GM04504 (cell line): ENCODE results near the gene DTL.

Experiments used
- DNase-seq: peaks from one replicate; pipeline ENCODE4 v3.0.0-alpha.2; 2012; ENCODE audit warnings: low read depth

The DTL gene

DNA sequence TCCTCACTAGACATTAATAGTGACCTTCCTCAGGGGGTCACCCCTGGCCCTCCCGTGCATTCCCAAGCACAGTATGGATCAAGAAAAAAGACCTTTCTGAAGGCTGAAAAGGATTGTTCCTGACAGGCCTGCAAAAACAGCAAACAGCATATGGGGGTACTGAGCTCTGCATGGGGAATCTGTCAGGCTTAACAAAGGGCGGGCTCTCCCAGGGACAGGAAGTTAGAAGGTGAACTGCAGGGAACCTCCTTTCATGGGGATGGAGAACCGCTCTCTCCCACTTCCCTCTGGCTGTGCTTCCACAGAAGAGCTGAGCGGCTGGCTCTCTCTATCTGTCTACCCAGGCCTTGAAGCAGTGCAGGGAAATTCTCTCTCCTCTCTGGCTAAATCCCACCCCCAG lies 91.7 kb downstream of the DTL start:
- DNase-seq = no peak

DNA sequence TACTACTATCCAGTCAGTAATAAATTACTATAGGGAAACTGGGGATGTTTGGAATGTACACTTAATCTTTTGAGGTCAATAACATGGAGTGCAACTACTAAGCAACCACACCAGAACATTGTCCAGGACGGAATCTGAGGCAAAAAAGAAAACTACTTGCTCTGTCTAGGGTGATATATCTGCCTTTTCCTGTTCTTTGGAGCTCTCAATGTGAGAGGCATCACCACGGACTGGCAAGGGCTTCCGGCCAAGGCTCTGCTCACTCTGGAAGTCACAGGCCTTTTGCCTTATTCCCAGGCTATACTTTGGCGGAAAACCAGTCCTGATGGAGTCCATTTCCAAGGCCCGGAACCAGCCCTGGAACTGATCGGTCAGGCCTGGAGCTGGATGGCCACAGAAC lies 94.2 kb downstream of the DTL start:
- DNase-seq = no peak

DNA sequence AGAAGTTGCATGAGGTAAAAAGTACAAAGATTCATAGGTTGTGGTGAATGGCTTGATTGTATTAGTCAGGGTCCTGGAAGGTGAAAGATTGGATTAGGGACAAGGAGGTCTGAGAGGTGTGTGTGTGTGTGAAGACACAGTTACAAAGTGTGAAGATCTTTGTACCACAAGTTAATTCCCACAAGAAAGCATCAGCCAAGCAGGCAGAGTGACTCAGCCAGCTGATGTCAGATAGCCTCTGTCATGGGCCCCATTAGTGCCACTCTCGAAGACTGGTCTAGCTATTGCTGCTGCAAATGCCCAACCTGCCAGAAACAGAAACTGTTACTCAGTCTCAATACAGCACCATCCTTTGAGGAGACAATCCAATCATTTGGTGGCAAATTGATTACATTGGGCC lies 96.5 kb downstream of the DTL start:
- DNase-seq = no peak

DNA sequence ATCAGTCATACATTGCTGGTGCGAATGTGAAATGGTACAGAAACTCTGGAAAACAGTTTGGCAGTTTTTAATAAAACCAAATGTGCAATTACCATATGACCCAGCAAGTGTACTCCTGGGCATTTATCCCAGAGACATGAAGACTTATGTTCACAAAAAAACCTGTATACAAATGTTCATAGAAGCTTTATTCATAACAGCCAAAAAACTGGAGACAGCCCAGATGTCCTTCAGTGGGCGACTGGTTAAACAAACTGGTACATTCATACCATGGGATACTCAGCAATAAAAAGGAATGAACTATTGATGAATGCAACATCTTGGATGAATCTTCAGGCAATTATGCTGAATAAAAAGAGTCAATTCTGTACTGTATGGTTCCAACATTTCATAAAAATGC lies 97.8 kb downstream of the DTL start:
- DNase-seq = no peak

DNA sequence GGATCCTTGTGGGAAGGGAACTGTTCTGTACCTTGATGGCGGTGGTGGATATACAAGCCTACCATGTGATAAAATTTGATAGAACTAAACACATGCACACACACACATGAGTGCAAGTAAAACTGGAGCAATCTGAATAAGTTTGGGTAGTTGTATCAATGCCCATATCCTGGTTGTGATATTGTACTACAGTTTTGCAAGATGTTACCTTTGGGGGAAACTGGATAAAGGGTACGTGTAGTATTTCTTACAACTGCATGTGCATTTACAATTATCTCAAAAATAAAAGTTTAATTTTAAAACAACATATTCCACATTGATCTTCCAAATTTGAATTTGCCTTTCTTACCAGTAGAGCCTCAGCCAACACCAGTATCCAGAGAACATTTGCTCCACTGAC lies 99.6 kb downstream of the DTL start:
- no peak for DNase-seq

DNA sequence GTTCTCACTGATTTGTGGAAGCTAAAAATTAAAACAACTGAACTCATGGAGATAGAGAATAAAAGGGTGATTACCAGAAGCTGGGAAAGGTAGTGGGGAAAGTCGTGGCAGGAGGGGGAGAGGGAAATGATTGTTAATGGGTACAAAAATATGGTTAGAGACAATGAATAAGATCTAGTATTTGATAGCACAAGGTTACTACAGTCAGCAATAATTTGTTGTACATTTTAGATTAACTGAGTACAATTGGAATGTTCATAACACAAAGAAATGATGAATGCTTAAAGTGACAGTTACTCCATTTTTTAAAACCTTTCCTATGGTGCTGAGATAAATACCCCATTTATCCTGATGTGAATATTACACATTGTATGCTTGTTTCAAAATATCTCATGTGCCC lies 102.3 kb downstream of the DTL start:
- no peak for DNase-seq

DNA sequence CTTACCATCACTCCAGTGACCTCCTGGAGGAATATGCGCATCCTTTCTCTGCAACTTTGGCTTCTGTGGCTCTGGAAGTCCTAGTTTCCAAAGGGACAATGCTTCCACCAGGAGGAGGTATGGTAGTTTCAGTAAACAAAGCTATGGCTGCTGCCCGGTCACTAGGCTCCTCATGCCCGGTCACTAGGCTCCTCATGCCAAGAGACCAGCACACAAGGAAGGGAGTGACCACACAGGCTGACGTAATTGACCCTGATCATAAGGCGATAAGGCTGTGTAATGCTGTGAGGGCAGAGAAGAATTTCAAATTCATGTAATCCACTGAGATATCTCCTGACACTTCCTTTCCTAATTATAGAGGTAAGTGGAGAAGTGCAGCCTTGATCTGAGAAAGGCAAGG lies 102.9 kb downstream of the DTL start:
- no peak for DNase-seq

DNA sequence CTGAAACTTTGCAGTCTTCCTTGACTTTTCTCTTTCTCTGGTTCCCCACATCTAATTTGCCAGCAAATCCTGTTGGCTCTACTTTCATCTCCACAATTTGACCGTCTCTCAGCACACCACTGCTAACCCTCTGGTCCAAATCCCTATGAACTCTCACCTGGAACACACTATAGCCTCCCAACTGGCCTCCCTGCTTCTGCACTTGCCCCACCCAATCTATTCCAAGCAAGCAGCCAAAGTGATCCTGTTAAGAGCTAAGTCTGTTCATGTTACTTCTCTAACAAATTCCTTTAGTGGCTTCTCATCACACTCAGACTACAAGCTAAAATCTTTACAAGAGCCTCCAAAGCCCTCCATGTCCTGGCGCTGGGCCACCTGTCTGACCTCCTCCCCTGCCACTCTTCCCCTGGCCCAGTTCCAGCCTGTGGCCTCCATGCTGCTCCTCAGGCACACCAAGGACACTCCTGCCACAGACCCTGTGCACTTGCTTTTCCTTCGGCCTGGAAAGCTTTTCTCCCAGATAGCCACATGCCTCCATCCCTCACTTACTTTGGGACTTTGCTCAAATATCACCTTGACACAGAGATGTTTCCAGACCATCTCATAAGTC lies 104.1 kb downstream of the DTL start:
- DNase-seq = no peak

DNA sequence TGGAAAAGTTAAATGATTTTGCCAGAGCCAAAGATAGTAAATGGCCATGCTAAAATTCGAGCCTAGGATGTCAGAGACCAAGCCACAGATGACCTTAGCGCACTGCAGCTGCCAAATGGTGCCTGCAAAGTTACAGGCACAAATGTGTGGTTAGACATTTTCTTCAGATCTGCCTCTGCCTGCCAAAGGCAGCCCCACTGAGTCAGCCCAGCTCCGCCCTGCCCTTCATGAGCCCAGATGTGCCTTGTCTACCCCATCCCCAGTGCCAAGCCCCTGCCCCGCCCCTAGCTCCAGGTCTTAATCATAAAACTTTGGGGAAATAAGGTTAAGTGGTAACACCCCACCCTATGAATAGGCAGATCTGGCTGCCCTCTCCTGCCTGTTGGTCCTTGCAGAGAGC lies 105.9 kb downstream of the DTL start:
- DNase-seq = no peak

DNA sequence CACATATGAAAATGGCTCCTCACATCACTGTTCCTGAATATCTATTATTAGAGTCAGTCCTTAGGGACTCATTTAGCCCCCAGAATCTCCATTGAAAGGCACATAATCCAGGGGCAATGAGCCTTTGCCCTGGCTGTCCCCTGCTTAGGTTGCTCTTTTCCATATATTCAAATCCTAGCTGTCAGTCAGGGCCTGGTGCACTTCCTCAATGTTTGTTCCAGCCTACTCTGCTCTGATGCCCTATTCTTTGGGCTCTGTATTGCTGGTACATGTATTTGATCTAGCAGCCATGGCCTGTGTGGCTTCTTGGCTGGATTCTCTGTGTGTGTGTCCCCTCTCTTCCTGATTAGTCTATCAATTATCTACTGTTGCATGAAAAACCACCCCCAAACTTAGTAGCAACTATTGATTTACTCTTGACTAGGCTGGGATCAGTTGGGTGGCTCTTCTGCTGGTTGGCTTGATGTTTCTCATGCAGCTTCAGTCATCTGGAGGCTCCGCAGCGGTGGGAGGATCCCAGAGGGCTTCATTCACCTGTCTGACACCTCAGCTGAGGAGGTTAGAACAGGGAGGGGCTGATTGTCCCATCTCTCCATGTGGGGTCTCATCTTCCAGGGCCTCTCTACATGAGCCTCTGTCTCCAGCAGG lies 107.5 kb downstream of the DTL start:
- DNase-seq = no peak

DNA sequence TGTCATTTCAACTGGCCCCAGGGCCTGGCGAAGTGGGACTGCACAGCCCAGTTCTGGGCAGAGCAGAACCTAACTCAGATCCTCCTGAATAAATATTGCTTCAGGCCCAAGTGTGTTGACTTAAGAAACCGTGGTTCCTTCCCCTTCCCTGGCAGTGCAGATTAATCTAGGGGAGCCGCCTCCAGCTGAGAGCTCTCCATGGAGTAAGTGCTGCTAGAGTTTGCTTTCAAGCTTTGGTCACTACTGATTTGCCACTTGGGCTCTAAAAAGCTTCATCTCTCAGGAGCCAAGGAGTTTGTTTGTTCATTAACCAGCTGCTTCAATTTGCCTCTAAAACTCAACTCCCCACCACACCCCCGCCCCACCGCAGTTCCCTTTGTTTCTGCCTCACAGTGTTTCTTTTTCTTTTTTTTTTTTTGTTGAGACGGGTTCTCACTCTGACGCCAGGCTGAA lies 112.1 kb downstream of the DTL start:
- no peak for DNase-seq

DNA sequence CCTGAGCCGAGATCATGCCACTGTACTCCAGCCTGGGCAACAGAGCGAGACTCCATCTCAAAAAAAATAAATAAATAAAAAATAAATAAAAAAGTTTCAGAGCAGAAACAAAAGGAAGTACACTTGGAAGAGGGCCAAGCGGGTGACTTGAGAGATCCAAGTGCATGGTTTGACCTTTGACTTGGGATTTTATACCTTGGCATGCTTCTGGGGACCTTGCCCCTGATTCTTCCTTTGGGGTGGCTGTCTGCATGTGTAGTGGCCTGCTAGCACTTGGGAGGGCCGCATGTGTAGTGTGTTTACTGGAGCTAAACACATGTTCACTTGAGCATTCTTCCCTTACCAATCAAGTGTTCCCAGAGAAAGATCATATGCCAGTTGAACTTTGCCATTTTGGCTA lies 114.0 kb downstream of the DTL start:
- no peak for DNase-seq

DNA sequence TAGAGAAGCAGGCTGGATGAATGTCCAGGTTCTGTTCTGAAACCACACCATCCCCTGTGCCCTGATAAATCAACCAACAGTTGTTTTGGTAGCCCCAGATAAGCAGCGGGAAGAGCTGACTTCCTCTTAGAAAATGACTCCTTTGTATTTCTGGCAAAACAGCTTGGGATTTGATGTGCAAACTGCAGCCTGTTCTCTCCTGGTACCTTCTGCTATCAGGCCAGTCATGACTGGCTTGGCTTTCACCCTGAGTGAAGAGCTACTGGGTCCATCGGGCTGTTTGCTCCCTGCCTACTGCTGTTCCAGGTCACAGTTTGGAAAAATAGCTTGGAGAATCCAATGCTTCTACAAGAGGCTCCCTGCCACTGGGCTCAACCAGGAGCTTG lies 116.8 kb downstream of the DTL start:
- DNase-seq = no peak

DNA sequence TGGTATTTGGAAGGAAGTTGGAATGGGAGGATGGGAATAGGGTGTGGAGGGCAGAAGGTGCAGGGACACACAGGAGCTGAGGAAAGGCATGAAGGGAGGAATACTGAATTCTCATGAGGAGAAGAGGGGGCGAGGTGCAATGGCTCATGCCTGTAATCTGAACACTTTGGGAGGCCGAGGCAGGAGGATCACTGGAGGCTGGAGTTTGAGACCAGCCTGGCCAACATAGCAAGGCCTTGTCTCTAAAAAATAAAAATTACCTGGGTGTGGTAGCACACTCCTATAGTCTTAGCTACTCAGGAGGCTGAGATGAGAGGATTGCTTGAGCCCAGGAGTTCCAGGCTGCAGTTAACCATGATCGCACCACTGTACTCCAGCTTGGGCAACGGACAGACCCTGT lies 117.3 kb downstream of the DTL start:
- DNase-seq = no peak

DNA sequence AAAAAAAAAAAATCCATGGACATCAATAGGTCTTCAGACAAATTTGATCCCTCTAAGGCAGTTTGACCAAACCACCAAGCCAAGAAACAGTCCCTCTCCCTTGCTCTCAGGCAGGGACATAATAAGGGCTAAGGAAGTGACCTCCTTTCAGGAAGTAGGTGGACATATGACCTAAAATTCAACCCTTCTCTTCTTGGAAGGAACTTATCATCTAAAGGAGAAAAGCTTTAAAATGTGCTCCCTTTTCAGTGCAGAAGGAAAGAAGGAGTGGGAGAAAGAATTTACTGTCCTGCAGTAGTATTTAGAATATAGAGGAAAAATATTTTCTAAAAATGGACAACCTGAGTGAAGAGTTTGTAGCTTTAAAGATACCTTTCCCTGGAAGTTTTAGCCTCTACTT lies 118.1 kb downstream of the DTL start:
- DNase-seq = no peak
